ENCODE results near the gene ANO2.
"Not testable (repeated sequence)": the region's sequence is repeated elsewhere in the genome, so short reads cannot be mapped to it uniquely, and the experiment has no call there.

ANO2 gene

DNA sequence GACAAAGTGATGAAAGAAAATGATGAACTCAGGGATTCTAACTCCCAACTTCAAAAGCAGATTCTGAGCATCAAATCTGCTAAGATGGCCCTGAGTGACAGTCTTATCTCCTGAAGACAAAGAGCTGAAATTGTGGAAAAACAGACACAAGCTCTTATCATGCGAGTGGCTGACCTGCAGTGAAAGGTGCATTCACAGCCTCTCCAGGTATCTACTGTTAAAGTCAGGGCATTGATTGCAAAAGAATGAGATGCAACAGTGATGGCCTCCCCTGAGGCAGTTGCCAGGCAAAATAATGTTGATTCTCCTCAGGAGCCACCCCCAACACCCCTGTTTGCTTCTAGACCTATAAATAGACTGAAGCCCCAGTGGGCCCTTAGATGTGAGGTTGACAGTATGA, 126.2 kb downstream of the ANO2 start:
- H3K9me3 Mint-ChIP-seq = peaks cover 4 to 17% of the 10 kb centered on the region in 2 donors
- not testable (repeated sequence) for H3K36me3 Mint-ChIP-seq; DNase-seq; H3K27me3 Mint-ChIP-seq; H3K27ac Mint-ChIP-seq; ATAC-seq (replicated peaks); H3K4me1 Mint-ChIP-seq; H3K4me3 Mint-ChIP-seq

DNA sequence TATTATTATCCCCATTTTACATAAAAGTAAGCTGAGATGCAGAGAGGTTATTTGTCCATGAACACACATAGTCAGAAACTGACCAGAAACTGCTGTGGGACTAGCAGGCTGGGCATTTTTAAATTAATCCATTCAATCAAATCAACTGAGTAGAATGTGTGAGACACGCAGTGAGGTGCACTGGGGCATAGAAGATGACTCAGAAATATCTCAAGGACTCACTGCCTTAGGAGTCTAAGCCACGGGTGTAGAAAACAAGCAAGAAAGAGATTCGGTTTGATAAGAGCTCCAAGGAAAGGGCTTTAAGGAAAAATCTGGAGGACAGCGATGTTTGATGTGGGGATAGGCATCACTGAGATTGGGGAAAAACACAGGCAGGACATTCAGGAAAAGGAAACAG, 127.8 kb downstream of the ANO2 start:
- ATAC-seq (replicated peaks) = no peak
- Mint-ChIP-seq H3K27ac (no peak overlapping the region), H3K4me1 (no peaks in the 10 kb centered on the region), H3K9me3 (peaks cover 0 to 8% of the 10 kb centered on the region in 2 donors), H3K4me3 (no peak overlapping the region), H3K27me3 (peaks cover 0 to 6% of the 10 kb centered on the region in 2 donors), H3K36me3 (no peaks in the 10 kb centered on the region)
- DNase-seq = no peak

DNA sequence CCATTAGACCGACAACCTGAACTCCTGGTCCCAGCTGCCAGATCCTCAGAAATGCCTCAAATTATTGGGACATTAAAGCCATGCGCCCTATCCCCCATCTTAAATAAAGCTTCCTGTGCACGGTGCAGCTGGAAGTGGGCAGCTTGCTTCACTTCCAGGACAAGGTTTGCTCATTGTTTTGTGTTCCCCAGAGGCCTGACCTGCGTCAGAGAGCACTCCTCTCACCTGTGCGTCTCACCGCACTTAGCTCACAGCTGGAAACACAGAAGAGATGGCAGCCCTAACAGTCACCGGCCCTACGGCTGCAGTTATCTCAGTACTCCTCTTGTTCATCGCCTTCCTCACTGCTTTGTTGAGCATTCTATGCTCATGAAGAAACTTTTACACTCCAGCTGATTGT, 135.5 kb downstream of the ANO2 start:
- Mint-ChIP-seq H3K27ac (no peak overlapping the region), H3K4me1 (no peaks in the 10 kb centered on the region), H3K9me3 (no peaks in the 10 kb centered on the region), H3K4me3 (no peak overlapping the region), H3K36me3 (no peaks in the 10 kb centered on the region), H3K27me3 (no peaks in the 10 kb centered on the region)
- DNase-seq (no peak), ATAC-seq (replicated peaks) (no peak)

DNA sequence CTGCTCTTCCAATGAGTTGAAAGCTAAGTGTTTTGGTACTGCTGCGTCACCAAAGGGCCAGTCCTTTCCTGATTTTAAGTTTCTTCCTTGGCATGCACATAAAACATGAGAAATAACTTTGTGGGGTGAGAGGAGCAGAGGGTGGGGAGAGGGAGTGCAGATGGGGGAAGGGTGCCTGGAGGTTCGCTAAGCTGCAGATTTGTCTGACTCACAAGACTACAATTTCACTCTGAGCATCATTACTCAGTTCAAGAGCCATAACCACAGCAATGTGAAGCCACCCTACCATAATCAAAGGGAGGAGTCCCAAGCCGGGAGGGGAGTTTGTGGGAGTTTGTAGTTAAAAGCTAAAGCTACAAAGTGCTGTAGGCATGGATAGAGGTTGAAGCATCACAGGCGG, 136.1 kb downstream of the ANO2 start:
- Mint-ChIP-seq H3K9me3 (no peaks in the 10 kb centered on the region), H3K27me3 (no peaks in the 10 kb centered on the region), H3K27ac (no peak overlapping the region), H3K4me1 (no peaks in the 10 kb centered on the region), H3K36me3 (no peaks in the 10 kb centered on the region), H3K4me3 (no peak overlapping the region)
- no peak for ATAC-seq (replicated peaks)
- no peak for DNase-seq

DNA sequence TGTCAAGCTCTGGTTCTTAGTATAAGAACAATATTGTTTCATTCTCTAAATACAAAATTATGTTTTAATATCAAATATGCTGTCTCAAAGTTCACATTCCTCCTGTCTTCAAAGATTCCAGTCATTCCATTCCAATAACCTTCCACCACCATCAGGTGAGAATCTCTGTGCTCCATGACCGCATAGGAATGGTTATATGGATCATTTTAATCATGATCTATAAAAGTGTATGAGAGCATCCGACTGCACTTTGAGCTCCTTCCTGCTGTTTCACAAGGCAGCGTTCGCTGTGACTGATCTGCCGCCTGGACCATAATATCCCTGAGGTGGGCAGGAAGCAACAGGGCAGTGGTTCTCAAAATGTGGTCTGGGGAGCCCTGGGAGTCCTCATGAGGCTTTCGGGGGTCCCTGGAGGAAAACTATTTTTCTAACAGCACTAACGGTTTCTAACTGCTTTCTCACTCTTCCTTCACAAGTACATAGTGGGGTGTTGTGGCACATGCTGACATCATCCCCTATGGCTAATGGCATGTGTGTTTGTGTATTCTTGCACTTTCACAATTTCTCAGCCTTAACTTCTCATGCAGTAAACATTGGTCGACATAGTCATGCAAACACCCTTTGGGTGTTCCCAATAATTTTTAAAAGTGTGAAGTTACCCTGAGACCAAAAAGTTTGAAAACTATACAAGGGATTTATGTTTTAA, 137.4 kb downstream of the ANO2 start:
- ATAC-seq (replicated peaks) = no peak

DNA sequence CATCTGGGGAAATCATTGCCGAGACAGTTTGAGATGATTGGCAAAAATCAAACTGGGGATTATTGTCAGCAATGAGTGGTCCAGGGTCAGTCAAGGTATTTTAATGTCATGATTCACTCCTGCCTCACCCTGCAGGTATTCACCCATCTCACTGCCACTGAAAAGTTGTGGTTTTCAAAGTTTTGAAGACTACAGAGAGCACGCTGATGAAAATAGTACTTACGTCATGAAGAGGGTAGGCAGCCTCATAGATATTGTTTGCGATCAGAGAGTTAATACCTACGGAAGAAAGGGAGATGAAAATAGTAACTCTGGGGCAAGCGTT, 138.0 kb downstream of the ANO2 start:
- Mint-ChIP-seq H3K27me3 (no peaks in the 10 kb centered on the region), H3K27ac (no peak overlapping the region), H3K4me1 (no peaks in the 10 kb centered on the region), H3K36me3 (no peaks in the 10 kb centered on the region), H3K9me3 (no peaks in the 10 kb centered on the region), H3K4me3 (no peak overlapping the region)
- DNase-seq (no peak), ATAC-seq (replicated peaks) (no peak)

More for the DNA sequence above, 137.4 kb downstream of the ANO2 start:
- H3K9me3 Mint-ChIP-seq = no peaks in the 10 kb centered on the region
- no peaks in the 10 kb centered on the region for H3K4me1 Mint-ChIP-seq
- no peaks in the 10 kb centered on the region for H3K27me3 Mint-ChIP-seq
- no peak for DNase-seq
- H3K4me3 Mint-ChIP-seq = no peak overlapping the region
- no peaks in the 10 kb centered on the region for H3K36me3 Mint-ChIP-seq
- no peak overlapping the region for H3K27ac Mint-ChIP-seq

DNA sequence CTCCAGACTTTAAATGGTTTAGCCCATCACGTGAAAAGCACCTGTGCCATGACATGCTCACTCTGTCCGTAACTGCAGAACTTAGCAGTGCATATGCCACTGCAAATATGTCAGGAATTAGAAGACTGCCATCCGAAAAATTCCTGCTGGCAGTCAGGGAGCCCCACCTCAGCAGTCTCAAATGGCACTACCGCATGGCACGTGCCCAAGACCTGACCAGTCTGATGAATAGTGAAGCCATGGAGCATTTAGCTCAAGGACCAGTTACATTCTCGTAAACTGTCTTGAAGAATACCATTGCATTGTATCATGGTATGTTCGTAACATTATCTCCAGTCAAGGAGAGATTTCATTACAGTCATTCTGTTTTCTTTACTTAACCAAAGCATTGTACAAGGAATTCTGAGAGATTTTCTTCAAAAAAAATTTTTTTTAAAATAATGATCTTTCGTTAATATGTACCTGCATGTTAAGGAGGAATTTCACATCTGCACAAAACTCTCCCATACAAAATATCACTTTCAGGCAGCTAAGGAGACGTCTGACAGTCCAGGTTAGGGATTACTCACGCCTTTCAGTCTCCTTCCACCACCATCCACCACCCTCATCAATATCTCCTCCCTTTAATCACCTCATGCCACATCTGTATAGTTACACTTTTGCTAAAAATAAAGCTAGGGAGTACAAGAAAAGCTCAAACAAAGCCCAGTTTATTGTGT, 138.5 kb downstream of the ANO2 start:
- Mint-ChIP-seq H3K27me3 (no peaks in the 10 kb centered on the region), H3K9me3 (no peaks in the 10 kb centered on the region), H3K27ac (no peak overlapping the region), H3K4me1 (no peaks in the 10 kb centered on the region), H3K36me3 (no peaks in the 10 kb centered on the region), H3K4me3 (no peak overlapping the region)
- no peak for DNase-seq
- ATAC-seq (replicated peaks) = no peak

DNA sequence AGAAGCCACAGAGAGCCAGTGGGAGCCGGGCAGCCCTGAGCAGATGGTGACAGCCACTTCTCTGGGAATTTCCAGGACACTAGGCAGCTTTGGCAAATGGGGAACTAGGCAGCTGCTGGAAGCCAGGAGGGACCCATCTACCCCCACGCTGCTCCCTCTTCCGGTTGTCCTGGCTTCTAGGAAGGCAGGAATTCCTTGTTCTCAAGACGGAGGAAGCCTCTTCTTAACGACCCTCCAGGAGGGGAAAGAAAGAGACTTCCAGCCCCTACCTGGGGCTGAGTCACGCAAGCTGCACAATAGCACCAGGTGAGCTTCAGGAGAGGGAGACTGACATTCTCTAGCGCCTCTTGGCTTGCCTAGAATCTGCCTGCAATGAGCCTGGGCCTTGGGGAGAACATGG, 141.5 kb downstream of the ANO2 start:
- Mint-ChIP-seq H3K36me3 (no peaks in the 10 kb centered on the region), H3K27ac (no peak overlapping the region), H3K4me3 (no peak overlapping the region), H3K4me1 (no peaks in the 10 kb centered on the region), H3K9me3 (no peaks in the 10 kb centered on the region), H3K27me3 (no peaks in the 10 kb centered on the region)
- DNase-seq = no peak
- no peak for ATAC-seq (replicated peaks)

DNA sequence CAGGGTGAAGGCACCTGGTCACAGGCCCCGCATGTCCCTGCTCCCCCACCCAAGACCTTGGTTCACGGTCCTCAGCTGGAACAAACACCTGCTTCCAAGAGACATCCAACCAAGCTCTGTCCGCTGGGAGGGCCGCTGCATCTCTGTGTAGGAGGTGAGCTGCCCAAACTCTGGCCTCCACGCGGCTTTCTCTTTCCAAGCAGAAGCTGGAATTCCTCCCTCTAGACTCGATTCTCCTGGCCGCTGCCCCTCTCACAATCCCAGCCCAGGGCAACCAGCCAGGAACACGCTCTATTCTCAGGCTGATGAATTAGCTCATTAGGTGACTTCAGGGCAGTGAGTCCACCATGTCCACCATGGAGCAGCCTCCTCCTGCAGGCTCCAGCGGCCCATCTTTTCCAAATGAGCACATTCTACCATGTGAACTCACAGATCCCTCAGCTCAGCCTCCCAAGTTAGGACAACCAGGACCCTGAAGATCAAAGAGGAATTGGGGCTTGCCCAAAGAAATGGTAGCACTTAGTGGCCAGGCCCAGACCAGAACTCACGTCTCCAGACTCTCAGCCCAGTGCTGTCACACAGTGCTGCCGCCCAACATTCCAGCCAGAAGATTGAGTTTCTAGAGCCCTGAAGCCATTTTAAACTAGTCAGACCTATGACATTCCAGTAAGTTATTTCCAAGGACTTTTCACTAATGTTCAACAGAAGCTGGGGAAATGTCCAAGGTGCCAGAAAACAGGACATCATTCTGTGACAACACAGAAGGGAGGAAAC, 146.6 kb downstream of the ANO2 start:
- Mint-ChIP-seq H3K9me3 (no peaks in the 10 kb centered on the region), H3K4me3 (no peak overlapping the region), H3K27ac (no peak overlapping the region), H3K36me3 (no peaks in the 10 kb centered on the region), H3K27me3 (no peaks in the 10 kb centered on the region), H3K4me1 (no peaks in the 10 kb centered on the region)
- DNase-seq = no peak
- ATAC-seq (replicated peaks) = no peak

DNA sequence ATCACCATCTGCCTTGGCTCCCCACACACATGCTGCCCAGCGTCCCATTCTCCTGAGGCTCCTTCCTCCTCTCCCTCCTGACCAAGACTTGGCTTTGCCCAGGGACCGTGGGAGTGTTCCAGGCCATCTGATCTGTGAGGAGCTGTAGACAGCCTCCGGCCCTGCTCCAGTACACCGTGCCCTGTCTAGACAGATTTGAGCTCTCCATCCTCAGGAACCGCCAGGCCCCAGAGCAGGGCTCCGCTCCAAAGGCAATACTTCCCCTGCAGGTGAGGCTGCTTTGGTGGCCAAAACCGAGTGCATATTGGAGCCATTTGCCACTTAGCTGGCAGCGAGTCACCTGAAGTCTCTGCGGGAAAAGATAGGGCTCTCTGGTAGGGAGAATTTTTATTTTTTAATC, 147.4 kb downstream of the ANO2 start:
- H3K27me3 Mint-ChIP-seq = no peaks in the 10 kb centered on the region
- DNase-seq = no peak
- no peak overlapping the region for H3K4me3 Mint-ChIP-seq
- no peaks in the 10 kb centered on the region for H3K4me1 Mint-ChIP-seq
- no peaks in the 10 kb centered on the region for H3K9me3 Mint-ChIP-seq
- no peak for ATAC-seq (replicated peaks)
- no peak overlapping the region for H3K27ac Mint-ChIP-seq
- no peaks in the 10 kb centered on the region for H3K36me3 Mint-ChIP-seq

DNA sequence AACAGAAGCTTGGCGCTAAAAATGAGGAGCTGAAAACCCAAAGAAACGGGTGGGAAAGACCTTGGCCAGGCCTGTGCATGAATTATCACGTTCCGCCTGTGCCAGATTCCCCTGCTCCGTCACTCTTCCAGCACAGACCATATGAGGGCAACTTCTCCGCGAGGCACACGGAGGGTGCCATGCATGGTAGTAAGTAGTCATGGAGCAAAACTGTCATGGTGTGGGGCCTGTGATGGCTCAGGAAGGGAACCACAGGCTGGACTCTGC, 148.2 kb downstream of the ANO2 start:
- no peaks in the 10 kb centered on the region for H3K36me3 Mint-ChIP-seq
- ATAC-seq (replicated peaks) (no peak), DNase-seq (no peak)
- no peak overlapping the region for H3K4me3 Mint-ChIP-seq
- no peaks in the 10 kb centered on the region for H3K4me1 Mint-ChIP-seq
- H3K9me3 Mint-ChIP-seq = no peaks in the 10 kb centered on the region
- no peak overlapping the region for H3K27ac Mint-ChIP-seq
- H3K27me3 Mint-ChIP-seq = no peaks in the 10 kb centered on the region

DNA sequence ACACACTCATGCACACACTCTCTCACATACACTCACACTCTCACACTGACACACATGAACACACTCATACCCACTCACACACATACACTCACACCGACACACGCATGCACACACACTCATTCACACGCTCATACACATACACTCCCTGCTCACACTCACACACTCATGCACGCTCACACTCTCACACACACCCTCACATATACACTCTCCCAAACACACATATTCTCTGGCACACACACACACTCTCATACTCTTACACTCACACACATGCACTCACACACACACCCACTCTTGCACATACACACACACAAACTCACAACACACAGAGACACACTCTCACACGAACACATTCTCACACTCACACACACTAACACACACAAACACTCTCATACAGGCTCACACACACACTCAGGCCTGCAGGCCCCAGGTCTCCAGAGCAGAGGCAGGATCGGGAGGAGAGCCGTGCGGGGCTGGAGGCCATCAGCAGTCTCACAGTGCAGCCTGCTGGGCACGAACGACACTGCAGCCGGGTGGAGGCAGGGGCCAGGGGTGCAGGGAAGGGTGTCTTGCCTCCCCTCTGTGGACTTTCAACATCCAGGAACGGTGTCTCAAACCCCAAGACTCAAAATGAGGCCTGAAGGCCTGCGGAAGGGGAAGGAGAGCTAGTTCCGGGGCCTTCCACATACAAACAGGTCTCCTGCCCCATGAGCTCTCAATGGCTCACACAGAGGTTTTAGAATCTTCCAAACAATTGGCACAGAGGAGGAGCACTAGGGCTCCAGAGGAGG, 148.7 kb downstream of the ANO2 start:
- H3K9me3 Mint-ChIP-seq = no peaks in the 10 kb centered on the region

DNA sequence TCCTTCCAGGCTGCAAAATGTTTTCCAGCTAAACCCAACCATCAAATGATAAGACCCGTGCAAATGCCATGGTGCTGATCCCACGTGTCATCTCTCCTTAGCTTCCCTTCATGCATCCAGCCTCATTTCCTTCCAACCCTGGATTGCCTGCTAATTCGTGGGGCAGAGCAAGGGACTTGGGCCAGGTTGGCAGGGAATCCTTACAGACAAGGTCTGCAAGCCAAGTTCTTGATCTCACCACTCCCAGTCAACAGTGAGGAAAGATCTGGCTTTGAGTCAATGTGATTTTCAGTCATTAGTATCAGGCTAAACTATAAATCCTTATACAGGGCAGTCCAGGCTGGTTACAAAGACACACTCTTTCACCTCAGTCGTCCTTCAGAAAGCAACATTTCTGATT, 150.9 kb downstream of the ANO2 start:
- no peak for ATAC-seq (replicated peaks)
- Mint-ChIP-seq H3K27me3 (no peaks in the 10 kb centered on the region), H3K9me3 (no peaks in the 10 kb centered on the region), H3K36me3 (no peaks in the 10 kb centered on the region), H3K4me1 (no peaks in the 10 kb centered on the region), H3K4me3 (no peak overlapping the region), H3K27ac (no peak overlapping the region)
- no peak for DNase-seq

More for the DNA sequence above, 148.7 kb downstream of the ANO2 start:
- Mint-ChIP-seq H3K4me3 (no peak overlapping the region), H3K4me1 (no peaks in the 10 kb centered on the region), H3K27me3 (no peaks in the 10 kb centered on the region), H3K27ac (no peak overlapping the region), H3K36me3 (no peaks in the 10 kb centered on the region)
- DNase-seq (peak; percentile 1), ATAC-seq (replicated peaks) (peak; percentile 61 to 62)

DNA sequence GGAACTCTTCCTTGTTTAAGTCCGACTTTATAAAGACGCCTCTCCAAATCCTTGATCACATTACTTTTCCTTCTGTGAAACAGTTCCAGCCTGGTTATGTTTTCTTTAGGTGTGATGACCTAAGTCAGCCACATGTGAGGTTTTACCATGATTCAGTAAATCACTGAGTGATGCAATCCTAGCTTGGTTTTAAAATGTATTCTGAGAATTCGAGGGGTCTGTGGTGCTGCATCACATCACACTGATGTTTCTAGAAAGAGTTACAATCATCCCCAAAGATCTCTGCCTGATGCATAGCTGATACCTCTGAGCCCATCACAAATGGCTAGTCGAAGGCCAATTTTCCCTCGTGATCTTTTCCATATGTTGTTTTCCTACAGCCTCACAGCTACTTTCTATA, 152.7 kb downstream of the ANO2 start:
- Mint-ChIP-seq H3K4me1 (no peaks in the 10 kb centered on the region), H3K27ac (no peak overlapping the region), H3K36me3 (no peaks in the 10 kb centered on the region), H3K4me3 (no peak overlapping the region), H3K27me3 (no peaks in the 10 kb centered on the region), H3K9me3 (no peaks in the 10 kb centered on the region)
- no peak for ATAC-seq (replicated peaks)
- no peak for DNase-seq

All from stimulated activated naive B cell treated with anti-CD40 and anti-IgM and Interleukin-4, amounts not matched to agents 10 μg/mL and 1 μg/mL and 100 μg/mL, for 72 hours (primary cell).